RCC 7860 (cell line): ENCODE data around the gene BRINP3.
"Not testable (repeated sequence)": the region's sequence is repeated elsewhere in the genome, so short reads cannot be mapped to it uniquely, and the experiment has no call there.

Experiments used
- DNase-seq: peaks from one replicate; pipeline ENCODE4 v3.0.0-alpha.2; 2015; ENCODE audit warnings: low spot score
- FAIRE-seq: peaks from 2 replicates; lab custom pipeline; 2012; peaks lifted over from hg19 to GRCh38; lab: Jason Lieb, UNC

Gene BRINP3

DNA sequence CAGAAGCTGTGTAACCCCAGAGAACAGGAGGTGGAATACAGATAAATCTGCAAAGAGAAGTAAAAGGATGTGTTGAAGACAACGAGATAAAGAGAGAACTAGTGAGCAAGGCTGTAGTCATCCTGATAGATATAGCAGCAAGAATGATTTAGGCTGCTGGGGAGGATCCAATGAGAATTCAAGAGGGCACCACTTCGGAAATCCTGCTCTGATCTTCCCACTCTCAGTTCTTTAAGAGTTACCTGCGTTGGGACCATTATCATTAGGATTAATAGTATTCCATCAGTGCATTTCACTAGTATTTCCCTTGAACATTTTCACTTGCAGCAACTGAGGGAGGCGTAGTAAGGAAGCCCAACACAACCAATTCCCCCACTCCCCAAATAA, at the start of gene BRINP3:
TSS of gene BRINP3 (minus strand) at position 103 of the 387 bp plus-strand sequence.
- DNase-seq (no peak), FAIRE-seq (no peak)

DNA sequence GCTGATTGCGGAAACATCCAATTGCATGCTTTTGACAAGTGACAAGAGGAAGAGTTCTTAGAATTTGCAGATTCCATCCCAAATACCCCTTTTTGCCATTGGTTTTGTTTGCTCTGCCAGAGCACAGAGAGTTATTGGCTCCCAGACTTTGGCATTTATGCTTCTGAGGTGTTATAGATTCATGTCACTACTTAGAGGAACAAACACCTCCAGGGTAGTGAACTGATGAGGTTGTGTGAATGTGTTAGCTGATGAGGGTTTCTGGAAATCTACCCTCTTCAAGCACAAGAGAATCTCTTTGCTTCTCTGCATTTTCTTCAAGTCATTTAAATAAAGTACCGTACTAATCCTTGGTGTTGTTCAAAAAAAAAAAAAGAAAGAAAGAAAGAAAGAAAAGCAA, 33.9 kb upstream of the BRINP3 start:
- FAIRE-seq (no peak), DNase-seq (no peak)

DNA sequence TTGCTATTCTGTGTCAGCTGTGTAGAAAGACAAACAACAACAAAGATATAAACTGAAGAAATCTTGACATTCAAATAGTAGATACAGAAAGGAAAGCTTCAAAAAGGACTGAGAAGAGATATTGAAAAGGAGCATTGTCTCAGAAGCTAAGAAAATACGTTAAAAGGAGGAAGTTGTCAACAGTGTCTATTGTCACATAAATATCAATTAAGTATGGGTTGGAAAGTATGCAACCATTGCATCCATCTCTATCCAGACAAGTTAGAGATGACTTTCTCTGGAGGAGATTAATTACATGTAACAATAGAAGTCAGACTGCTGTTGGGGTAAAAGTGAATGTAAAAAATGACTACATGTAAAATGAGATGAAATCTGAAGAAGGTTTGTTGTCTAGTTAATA, 29.7 kb upstream of the BRINP3 start:
- FAIRE-seq (no peak), DNase-seq (no peak)

DNA sequence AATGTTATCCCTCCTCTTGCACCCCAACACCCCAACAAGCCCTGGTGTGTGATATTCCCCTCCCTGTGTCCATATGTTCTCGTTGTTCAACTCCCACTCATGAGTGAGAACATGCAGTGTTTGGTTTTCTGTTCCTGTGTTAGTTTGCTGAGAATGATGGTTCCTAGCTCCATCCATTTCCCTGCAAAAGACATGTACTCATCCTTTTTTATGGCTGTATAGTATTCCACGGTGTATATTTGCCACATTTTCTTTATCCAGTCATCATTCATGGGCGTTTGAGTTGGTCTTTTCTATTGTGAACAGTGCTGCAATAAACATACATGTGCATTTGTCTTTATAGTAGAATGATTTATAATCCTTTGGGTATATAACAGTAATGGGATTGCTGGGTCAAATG, 26.9 kb upstream of the BRINP3 start:
- DNase-seq, FAIRE-seq: not testable (repeated sequence)

DNA sequence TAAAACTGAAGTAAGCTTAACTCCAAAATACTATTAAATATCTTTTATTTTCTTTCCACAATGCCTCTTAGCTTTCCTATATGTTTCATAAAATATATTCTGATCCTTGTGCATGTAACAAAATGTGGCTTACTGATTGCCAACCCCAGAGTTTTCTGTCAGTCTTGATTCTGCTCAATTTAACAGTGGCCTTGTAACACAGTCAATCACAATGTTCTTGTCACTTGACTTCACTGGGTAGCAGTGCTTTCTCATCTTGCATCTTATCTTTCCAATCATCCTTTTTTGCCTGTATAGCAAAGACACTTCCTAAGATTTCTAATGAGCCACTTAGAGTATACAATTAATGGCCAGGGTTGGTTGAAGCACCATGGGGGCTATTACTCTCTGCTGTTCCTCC, 19.9 kb upstream of the BRINP3 start:
- DNase-seq (no peak), FAIRE-seq (no peak)

DNA sequence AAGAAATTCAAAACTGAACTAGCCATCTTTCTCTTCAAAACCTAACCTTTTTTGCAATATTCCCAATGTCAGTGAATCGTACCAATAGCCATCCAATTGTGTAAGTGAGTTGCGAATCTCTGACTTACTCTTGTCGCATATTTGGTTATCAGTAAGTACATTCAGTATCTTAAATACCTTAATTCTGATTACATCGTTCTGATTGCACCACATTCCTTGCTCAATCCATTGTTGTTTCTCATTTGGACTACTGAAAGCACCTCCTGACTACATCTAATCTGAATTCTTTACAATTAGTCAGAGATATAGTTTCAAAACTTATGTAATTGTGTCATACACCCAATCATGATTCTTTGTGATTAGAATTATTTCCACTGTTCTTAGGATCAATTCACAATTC, 16.8 kb upstream of the BRINP3 start:
- FAIRE-seq (no peak), DNase-seq (no peak)

DNA sequence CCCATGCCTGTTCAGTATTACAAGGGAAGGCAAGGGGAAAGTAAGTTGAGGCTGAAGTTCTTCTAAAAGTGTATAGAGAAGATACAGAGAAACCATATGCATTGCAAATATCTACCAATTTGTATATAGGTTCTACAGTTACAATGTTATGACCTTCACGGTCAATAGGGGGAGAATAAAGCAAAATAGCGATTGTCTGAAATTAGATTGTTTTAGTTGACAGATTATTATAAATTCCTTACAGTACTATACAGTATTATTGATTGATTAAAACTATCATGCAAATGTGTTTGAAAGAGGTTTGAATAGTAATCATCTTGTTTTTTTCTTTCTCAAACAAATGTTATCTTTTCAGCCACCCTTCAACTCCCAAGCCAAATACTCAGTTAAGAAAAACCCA, 13.7 kb upstream of the BRINP3 start:
- FAIRE-seq = no peak
- no peak for DNase-seq

DNA sequence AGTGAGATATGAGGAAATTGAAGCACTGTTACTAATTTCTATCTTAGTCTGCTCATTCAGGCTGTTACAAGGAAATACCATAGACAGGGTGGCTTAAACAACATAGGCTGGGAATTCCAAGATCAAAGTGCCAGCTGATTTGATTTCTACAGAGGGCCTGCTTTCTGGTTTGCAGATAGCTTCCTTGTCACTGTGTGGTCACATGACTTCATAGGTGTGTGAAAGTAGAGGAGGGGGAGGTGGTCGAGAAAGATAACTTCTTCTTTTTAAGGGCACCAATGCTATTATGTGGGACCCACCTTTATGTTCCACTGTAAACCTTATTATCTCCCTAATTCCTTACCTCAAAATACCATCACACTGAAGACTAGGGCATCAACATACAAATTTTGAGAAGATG, 6.4 kb upstream of the BRINP3 start:
- no peak for DNase-seq
- FAIRE-seq = no peak

DNA sequence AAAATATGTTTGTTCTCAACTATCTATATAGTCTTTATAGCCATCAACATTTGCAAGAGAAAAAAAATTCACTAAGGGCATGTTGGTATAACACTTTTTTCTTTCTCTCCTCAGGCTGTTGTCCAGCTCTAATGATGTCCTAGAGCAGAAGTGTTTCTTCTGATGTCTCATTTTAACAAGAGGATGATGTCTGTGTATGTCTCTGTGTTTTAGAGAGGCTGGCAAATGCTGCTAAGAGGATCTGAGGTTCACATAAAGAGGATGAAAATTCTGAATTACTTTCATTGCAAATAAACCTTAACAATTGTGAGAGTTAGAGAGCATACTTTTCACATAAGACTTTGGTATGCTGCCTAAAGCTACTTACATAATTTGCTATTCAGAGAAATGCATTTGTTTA, 2.6 kb upstream of the BRINP3 start:
- DNase-seq (no peak), FAIRE-seq (no peak)

DNA sequence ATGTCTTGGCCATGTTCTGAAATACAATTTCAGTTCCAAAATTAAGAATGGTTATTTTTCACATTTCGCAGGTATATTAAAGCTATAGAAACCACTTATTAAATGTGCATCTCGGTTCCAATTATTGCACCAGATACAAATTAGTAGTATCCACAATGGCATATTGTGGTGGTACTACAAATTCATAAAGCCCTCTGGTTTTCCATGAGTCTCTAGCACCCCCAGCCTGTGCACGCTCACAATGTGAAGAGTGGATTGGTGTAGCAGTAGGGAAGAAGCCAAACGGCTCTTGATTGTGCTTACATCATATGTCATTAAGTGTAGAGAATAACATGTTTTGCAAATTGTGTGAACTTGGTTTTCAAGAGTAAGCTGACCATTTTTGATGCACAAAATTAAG, 1.9 kb upstream of the BRINP3 start:
- no peak for FAIRE-seq
- no peak for DNase-seq

DNA sequence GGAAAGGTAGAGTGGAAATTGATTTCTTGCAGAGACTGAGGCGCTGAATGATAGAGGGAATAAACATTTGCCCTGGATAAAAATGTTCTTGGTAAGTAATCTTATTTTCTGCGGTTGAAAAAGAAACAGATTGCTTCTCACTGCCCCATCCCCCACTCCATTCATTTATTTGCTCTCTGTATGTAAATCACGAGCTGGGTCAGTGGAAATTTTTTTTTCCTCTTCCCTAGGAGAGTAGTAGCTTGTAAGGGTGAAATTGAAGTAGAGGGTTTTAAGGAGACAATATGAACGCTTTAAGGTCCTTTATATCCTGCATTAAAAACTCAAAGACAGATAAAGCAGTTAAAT, 1.4 kb upstream of the BRINP3 start:
- FAIRE-seq = no peak
- DNase-seq = no peak

DNA sequence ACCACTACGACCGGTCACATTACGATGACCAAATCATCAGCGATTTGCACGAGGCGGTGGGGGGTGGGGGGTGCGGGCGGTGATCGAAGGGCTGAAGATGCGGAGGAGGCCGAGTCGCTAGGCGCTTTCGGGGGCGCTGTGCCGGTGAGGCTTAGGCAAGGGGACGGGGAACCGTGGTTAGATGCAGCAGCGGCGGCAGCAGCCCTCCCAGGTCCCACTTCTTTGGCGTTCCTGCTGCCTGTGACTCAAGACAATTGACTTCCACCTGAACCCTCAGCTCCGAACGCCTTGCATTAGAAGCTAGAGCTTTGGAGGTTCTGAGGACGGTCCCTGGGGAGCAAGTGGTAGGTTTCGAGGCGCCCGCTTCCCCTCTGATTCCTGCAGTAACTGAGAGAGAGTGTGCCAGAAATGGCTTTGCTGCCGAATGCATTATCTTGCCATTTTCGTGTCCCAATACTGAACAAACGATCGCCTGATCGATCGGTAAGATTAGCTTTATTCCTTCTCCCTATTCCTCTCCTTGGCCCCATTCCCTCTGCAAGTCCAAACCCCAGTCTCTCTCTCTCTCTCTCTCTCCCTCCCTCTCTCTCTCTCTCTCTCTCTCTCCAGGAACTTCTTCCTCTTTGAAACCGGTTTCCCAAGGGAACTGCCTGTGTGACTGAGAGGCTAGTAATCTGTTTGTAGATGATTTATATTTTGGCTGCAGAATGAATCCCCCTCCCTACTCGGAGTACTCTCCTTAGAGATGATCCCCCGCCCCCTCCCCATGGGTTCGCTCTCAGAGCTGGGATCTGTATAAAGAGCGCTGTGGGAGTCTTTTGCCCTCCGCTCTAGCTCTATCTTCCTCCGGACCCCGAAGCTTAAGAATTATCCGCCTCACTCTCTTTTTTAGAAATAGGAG, 735 bp upstream of the BRINP3 start:
- FAIRE-seq (no peak), DNase-seq (no peak)

DNA sequence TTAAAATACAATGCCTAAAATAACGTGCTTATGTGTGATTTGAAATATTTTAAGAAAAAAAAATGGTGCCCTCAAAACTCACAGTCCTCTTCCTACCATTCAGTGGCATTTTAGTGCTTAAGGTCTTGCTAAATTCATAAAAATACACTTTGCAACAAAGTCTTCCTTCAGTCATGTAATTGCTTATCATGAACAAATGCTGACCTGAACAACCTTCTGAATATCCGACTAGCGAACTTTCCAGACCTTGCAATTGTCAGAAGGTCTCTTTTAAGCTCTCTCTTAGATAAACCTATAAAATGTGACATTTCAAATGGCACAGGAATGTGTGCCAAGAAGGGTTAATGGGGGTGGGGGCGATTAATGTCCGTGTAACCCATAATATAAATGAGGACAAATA, 858 bp downstream of the BRINP3 start:
- no peak for DNase-seq
- no peak for FAIRE-seq

DNA sequence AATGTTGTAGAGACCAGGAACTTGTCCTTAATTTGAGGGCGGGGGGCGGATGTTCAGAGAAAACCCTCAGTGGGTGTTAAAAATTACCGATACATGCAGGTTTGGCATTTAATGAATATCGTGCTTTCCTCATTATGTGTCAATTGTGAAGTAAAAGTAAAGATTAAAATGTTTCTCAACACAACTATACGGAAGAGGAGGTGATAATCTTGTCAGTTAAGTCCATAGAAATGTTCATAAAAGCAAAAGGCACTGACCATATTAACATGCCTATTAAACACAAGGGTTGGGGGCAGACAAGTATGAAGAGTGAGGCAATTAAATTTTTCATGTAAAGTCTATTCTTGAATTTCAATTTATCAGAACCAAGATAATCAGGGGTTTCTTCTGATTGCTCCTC, 1.3 kb downstream of the BRINP3 start:
- DNase-seq = no peak
- FAIRE-seq = no peak

DNA sequence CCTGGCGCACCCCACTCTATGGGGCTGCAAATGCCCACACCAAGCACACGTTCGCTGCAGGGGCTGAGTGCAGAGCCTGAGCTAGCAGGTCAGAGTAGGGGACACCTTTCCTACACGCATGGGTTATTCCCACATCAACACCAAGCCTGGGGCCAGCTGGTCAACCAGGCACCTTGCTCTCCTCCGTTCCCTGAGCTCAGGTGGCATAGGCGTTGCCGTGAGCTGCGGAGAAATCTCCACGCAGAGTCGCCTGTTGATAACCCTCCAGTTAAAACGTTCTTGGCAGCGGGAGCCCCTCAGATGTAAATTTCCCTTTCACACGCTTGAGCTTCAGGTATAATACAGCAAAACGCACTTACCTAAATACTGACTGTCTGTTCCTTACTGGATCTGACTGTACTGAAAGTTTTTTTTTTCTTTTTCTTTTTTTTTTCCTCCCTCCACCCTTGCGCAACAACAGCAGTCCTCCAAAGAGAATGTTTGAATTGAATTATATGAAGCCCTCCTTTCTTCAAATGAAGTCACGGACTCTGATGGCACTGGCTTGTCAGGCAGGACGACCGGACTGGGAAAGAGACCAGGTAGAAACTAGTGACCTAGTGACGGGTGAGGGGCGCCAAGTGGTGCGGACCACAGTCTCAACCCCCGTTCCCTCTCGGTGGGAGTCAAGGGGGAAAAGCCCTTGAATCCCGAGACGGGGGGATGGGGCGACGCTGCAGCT, 2.1 kb downstream of the BRINP3 start:
- DNase-seq (no peak), FAIRE-seq (no peak)

DNA sequence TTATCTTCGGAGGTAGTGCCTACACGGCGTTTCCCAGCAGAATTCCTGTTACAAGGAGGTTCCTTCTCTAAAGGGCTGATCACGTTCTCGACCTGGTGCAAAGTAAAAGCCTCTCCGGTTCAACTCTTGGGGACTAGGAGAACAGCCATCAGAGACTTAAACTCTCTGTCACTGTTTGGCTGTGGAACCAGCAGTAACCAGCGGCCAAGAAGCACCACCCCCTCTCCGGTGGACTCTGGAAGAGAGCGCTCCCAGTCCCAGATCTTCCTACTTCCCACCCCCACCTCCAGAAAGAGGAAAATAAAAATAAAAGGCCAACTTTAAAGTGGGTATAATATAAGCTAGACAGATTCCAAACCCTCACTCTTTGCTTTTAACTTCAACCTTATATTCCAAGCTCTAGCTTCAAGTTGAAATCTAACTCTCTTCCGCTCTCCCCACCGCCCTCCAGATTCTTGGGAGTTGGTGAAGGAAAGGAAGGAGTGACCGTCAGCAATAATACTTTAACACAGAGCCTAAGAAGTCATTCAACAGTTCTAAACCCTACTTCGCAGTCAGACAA, 2.9 kb downstream of the BRINP3 start:
- DNase-seq (no peak), FAIRE-seq (no peak)

DNA sequence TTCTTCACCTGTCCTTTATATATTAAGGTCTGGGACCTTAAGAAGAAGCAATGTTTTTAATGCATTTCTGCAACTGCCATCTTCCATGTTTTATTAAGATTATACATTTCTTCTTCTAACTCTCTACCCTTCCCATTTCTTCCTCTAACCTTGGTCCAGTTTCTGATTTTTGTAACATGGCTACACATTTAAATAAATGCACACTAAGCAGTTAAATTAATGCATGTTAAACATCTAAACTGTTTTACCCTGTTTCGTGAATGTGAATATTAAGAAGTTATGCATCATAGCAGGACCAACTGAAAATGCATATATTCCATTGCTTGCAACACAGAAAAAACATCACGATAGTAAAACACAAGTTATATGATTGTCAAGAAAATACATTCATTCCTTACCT, 3.7 kb downstream of the BRINP3 start:
- FAIRE-seq (no peak), DNase-seq (no peak)

DNA sequence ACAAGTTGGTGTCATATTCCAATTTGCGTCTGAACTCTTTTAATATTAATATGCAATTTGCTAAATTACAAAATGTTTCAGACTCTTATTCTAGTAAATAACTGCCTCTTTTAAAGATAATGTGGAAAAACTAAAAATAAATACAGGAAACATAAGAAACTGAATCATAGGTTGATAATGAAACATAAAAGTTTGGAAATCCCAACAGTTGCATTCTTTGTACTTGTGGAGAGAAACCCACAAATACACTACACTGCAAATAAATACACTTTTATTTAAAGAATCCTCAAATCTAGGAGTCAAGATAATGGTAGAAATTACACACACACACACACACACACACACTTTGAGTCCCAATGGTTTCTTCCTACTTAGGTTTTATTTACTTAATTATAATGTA, 5.2 kb downstream of the BRINP3 start:
- DNase-seq (no peak), FAIRE-seq (no peak)

DNA sequence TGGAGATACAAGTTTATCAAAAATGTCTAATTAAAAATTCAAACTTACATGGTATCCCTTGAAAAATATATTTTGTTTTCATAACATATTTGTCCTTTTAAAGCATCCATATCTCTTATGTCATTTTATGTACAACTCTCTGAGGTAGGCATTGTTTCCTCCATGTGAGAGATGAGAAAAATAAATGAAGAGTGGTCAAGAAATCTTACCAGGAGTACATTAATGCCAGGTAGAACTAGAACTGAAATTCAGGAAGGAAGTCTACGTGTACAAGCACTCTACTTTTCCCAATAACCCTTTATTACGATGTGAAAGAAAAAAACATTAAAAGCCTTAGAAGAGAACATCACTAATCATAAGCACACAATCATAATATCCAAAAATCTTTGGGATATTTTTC, 5.6 kb downstream of the BRINP3 start:
- no peak for DNase-seq
- no peak for FAIRE-seq

DNA sequence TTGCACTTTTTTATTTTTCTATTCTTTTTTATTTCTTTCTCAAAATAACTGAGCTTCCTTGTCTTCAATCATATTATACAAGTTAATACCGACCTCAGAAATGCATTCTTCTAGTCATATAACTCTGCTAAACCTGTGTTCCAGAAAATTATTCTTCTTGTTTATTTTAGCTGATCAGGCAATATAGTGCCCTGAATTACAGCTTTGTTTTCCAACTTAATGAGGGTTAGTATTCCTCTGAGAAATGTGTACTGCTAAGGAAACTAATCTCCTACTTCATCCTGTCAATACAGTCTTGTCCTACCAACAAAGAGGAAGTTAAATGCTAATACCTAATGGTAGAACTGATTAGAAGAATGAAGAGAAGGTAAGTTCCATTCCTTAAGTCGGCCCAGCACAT, 13.0 kb downstream of the BRINP3 start:
- DNase-seq = no peak
- no peak for FAIRE-seq

DNA sequence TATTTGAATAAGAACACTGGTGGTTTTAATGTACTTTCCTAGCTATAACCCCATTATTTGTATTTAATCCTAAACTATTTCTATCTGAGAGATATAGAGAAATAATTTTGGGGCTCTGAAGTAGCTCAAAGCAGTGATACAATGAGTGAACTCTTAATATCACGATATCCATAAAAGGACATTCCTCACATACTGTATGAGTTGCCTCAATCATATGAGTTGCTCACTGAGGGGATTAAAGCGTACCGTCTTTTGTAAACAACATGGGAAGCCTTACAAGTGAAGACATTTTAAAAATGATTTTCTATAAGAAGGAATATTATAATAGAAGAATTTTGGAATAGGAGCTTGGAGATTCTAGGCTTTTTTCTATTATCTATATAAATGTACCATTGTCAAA, 21.5 kb downstream of the BRINP3 start:
- DNase-seq (no peak), FAIRE-seq (no peak)

DNA sequence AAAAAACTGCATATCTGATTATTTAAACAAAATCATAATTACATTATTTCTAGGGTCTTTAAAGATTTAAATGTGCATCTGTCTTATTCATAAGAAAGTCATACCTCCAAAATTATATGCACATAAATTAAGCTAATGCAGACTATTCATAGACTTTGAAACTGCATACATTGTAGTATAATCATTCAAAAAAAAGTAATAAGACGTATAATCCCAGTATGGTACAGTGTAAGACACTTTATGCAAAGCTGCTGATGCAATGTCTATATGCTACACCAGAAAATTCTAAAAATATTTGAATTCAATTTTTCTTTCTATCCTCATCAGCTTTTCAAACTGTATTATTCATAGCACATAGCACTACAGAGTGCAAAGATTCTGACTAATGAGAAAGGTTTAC, 22.0 kb downstream of the BRINP3 start:
- no peak for DNase-seq
- no peak for FAIRE-seq
